ENCODE measurements around the gene DCP2. TPM values are rescaled to one million over a fixed set of nuclear protein-coding genes. Genes with fewer than 3 reads are reported as not detected.

The DCP2 gene
- total and polyA plus RNA-seq, 10 of the 15 experiments (the other 5 are each of a cell fraction or from before 2014, with no cell fraction given) = 23.4 to 81.6 (median 47.4) TPM

- POLR2A ChIA-PET = no interaction called here
- in situ Hi-C loops (cut with MboI) = loop anchor here (25.0 kb wide), 1 partner anchor 1444 kb away; the partner anchor contains the start of gene STARD4
Measured at GRCh38 chr5:112956606-112957005, 20.0 kb upstream of the DCP2 start.

GRCh38 chr5:112957036-112957808 lies 19.4 kb upstream of the DCP2 start:
- no peaks in the 10 kb centered on the region for H3K9me3 ChIP-seq (replicated peaks; ENCODE audit: control insufficient read depth, insufficient read depth, low read length)
- peaks cover 19% of the 10 kb centered on the region for H3K4me1 ChIP-seq (ENCODE audit: control insufficient read depth, insufficient read depth, low read length)
- H3K36me3 ChIP-seq (ENCODE audit: control insufficient read depth in 2 of 2, insufficient read depth in 2 of 2, low read length in 1 of 2) = no peaks in the 10 kb centered on the region
- ATAC-seq (no peak), DNase-seq (ENCODE audit: low read depth, low spot score) (no peak), FAIRE-seq (no peak)
- no peak overlapping the region for H3K4me2 ChIP-seq (ENCODE audit: control insufficient read depth, insufficient read depth)
- ChIA-PET SMC1A (ENCODE audit: uncharacterized antibody, unreplicated experiment) (interaction anchor here (1.0 to 1.3 kb wide), 2 partner anchors 28 to 41 kb away, joined by 3 read pairs; no protein-coding TSS in a partner anchor), POLR2A (interaction anchor here (0.6 kb wide), 1 partner anchor 14 kb away, joined by 3 read pairs; no protein-coding TSS in a partner anchor), CTCF (no interaction called here), RAD21 (ENCODE audit: unreplicated experiment) (interaction anchor here (1.2 kb wide), 1 partner anchor 76 kb away, joined by 3 read pairs; no protein-coding TSS in a partner anchor)
- in situ Hi-C loops (cut with MboI) (loop anchor here (25.0 kb wide), 1 partner anchor 1445 kb away; the partner anchor contains the start of gene STARD4), intact Hi-C loops (cut with micrococcal nuclease; ENCODE audit: unreplicated experiment) (no loop called here)
- 62% methylated on average over 2 of the region's 2 CpGs for WGBS (ENCODE audit: insufficient coverage, insufficient replicate concordance, low lambda C conversion rate, missing lambda C conversion rate)
- H3K27ac ChIP-seq (ENCODE audit: control insufficient read depth, insufficient read depth) = no peak overlapping the region
- TF ChIP-seq IRF3 (IDR thresholded peaks at IDR 0.05) (no peak), MYC (IDR thresholded peaks at IDR 0.05; ENCODE audit: insufficient read depth, insufficient read length, insufficient replicate concordance, low read length, severe bottlenecking) (no peak), NR2F1 (conservative IDR thresholded peaks at IDR 0.05) (no peak), JUND (IDR thresholded peaks at IDR 0.05; ENCODE audit: low read depth, low read length) (no peak), RUNX3 (IDR thresholded peaks at IDR 0.05; ENCODE audit: low read length) (no peak), TAF1 (IDR thresholded peaks at IDR 0.05; ENCODE audit: borderline replicate concordance, low read depth, low read length) (no peak), MAX (IDR thresholded peaks at IDR 0.05; ENCODE audit: low read depth, low read length) (no peak), FOXM1 (IDR thresholded peaks at IDR 0.05; ENCODE audit: low read depth, low read length) (no peak), IKZF2 (IDR thresholded peaks at IDR 0.05) (no peak), CBX5 (IDR thresholded peaks at IDR 0.05; ENCODE audit: low read depth) (no peak), SMAD1 (IDR thresholded peaks at IDR 0.05; ENCODE audit: low read depth, partially characterized antibody) (no peak), RELA (IDR thresholded peaks at IDR 0.05; ENCODE audit: borderline replicate concordance, partially characterized antibody) (no peak)
- no peaks in the 10 kb centered on the region for H4K20me1 ChIP-seq (ENCODE audit: control insufficient read depth, insufficient read depth)
- BruUV-seq (replicated peaks) = no TSS peak
- no peak overlapping the region for H3K4me3 ChIP-seq
- no peak overlapping the region for H3K9ac ChIP-seq (ENCODE audit: control insufficient read depth, insufficient read depth, low read length)
- no peak overlapping the region for H2AFZ ChIP-seq (ENCODE audit: control insufficient read depth, low read depth, low read length)
- H3K27me3 ChIP-seq (replicated peaks in 1 of 2; ENCODE audit: control insufficient read depth in 2 of 2, insufficient read depth in 2 of 2, low read length in 1 of 2) = no peaks in the 10 kb centered on the region
- no peaks in the 10 kb centered on the region for H3K79me2 ChIP-seq (ENCODE audit: control insufficient read depth, insufficient read depth, low read length)

More at GRCh38 chr5:112956606-112957005, 20.0 kb upstream of the DCP2 start:
- no peaks in the 10 kb centered on the region for H3K79me2 ChIP-seq (ENCODE audit: control insufficient read depth, insufficient read depth, low read length)
- no peak overlapping the region for H2AFZ ChIP-seq (ENCODE audit: control insufficient read depth, low read depth, low read length)
- no peaks in the 10 kb centered on the region for H3K27me3 ChIP-seq (replicated peaks in 1 of 2; ENCODE audit: control insufficient read depth in 2 of 2, insufficient read depth in 2 of 2, low read length in 1 of 2)
- H3K4me3 ChIP-seq = no peak overlapping the region
- TF ChIP-seq RAD51 (IDR thresholded peaks at IDR 0.05) = no peak
- FAIRE-seq (no peak), DNase-seq (ENCODE audit: low read depth, low spot score) (no peak), ATAC-seq (no peak)
- intact Hi-C loops (cut with micrococcal nuclease; ENCODE audit: unreplicated experiment) = no loop called here
- H4K20me1 ChIP-seq (ENCODE audit: control insufficient read depth, insufficient read depth) = no peaks in the 10 kb centered on the region
- ChIA-PET CTCF (no interaction called here), SMC1A (ENCODE audit: uncharacterized antibody, unreplicated experiment) (interaction anchor here (1.3 kb wide), 1 partner anchor 40 kb away, joined by 3 read pairs; no protein-coding TSS in a partner anchor), RAD21 (ENCODE audit: unreplicated experiment) (interaction anchor here (1.2 kb wide), 1 partner anchor 76 kb away, joined by 3 read pairs; no protein-coding TSS in a partner anchor)
- H3K27ac ChIP-seq (ENCODE audit: control insufficient read depth, insufficient read depth) = no peak overlapping the region
- H3K9ac ChIP-seq (ENCODE audit: control insufficient read depth, insufficient read depth, low read length) = no peak overlapping the region
- H3K4me1 ChIP-seq (ENCODE audit: control insufficient read depth, insufficient read depth, low read length) = peaks cover 17% of the 10 kb centered on the region
- BruUV-seq (replicated peaks) = no TSS peak
- H3K36me3 ChIP-seq (ENCODE audit: control insufficient read depth in 2 of 2, insufficient read depth in 2 of 2, low read length in 1 of 2) = no peaks in the 10 kb centered on the region
- H3K4me2 ChIP-seq (ENCODE audit: control insufficient read depth, insufficient read depth) = no peak overlapping the region
- no peaks in the 10 kb centered on the region for H3K9me3 ChIP-seq (replicated peaks; ENCODE audit: control insufficient read depth, insufficient read depth, low read length)
- WGBS (ENCODE audit: insufficient coverage, insufficient replicate concordance, low lambda C conversion rate, missing lambda C conversion rate) = 98% methylated on average over 3 of the region's 3 CpGs
